H1 (cell line): ENCODE results near the gene ATAT1.

Source experiments
- EP300 ChIP-seq, 2 experiments: IDR thresholded peaks; 1 replicate in 1 of 2; 2 replicates in 1 of 2; pipeline ENCODE4 v1.6.1; 2011 to 2012; ENCODE audit warnings: low read depth in 2 of 2, low read length in 2 of 2, mild to moderate bottlenecking in 2 of 2, borderline replicate concordance in 1 of 2, inconsistent platforms in 1 of 2, moderate library complexity in 1 of 2
- PHF8 ChIP-seq: fragments of 200-600 bp; sonication (generic); conservative IDR thresholded peaks from 2 replicates; pipeline ENCODE4 v1.7.1; 2012; ENCODE audit warnings: low read depth, mild to moderate bottlenecking, inconsistent platforms, low read length, moderate library complexity
- POLR2A ChIP-seq, 2 experiments: IDR thresholded peaks; 1 replicate in 1 of 2; 2 replicates in 1 of 2; pipeline ENCODE4 v1.6.1; 2011; ENCODE audit warnings: low read depth in 2 of 2, low read length in 2 of 2, mild to moderate bottlenecking in 2 of 2; ENCODE audit errors: control extremely low read depth in 1 of 2
- RFX5 ChIP-seq: IDR thresholded peaks from 2 replicates; pipeline ENCODE4 v1.6.1; 2011; ENCODE audit warnings: low read depth, low read length, improper control_type of control experiment, borderline replicate concordance
- SP1 ChIP-seq: IDR thresholded peaks from 2 replicates; pipeline ENCODE4 v1.6.1; 2011; ENCODE audit warnings: low read depth, low read length
- YY1 ChIP-seq: IDR thresholded peaks from 2 replicates; pipeline ENCODE4 v1.6.1; 2011; ENCODE audit warnings: low read depth, mild to moderate bottlenecking, low read length
- TF ChIP-seq, protein P1 (sequence below), 3 experiments: IDR thresholded peaks; 1 replicate in 2 of 3; 2 replicates in 1 of 3; pipeline versions ENCODE4 v1.5.1 to v1.6.1; 2011; ENCODE audit warnings: low read length in 3 of 3, mild to moderate bottlenecking in 3 of 3, inconsistent platforms in 2 of 3, low read depth in 1 of 3, moderate library complexity in 1 of 3; ENCODE audit not compliant: insufficient read depth in 1 of 3; ENCODE audit errors: control extremely low read depth in 1 of 3

GRCh38 chr6:30685157-30686008 lies 58.7 kb downstream of the ATAT1 start:
- TF ChIP-seq EP300 (IDR thresholded peaks at IDR 0.05; ENCODE audit: borderline replicate concordance in 1 of 2, low read depth in 2 of 2, low read length in 2 of 2) (no peak), RFX5 (no peak), POLR2A (IDR thresholded peaks at IDR 0.05; ENCODE audit: control extremely low read depth in 1 of 2, low read depth in 2 of 2, low read length in 2 of 2) (no peak), YY1 (no peak), PHF8 (no peak), SP1 (no peak)
- TF ChIP-seq, protein P1, sequence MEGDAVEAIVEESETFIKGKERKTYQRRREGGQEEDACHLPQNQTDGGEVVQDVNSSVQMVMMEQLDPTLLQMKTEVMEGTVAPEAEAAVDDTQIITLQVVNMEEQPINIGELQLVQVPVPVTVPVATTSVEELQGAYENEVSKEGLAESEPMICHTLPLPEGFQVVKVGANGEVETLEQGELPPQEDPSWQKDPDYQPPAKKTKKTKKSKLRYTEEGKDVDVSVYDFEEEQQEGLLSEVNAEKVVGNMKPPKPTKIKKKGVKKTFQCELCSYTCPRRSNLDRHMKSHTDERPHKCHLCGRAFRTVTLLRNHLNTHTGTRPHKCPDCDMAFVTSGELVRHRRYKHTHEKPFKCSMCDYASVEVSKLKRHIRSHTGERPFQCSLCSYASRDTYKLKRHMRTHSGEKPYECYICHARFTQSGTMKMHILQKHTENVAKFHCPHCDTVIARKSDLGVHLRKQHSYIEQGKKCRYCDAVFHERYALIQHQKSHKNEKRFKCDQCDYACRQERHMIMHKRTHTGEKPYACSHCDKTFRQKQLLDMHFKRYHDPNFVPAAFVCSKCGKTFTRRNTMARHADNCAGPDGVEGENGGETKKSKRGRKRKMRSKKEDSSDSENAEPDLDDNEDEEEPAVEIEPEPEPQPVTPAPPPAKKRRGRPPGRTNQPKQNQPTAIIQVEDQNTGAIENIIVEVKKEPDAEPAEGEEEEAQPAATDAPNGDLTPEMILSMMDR (IDR thresholded peaks at IDR 0.05; ENCODE audit: control extremely low read depth in 1 of 3, insufficient read depth in 1 of 3, low read depth in 1 of 3, low read length in 3 of 3), result peak in 1 of 3 experiments; percentile 19; a peak in 1 of 4 replicates
